Glutamatergic neuron (in vitro differentiated cells): ENCODE results near the gene TBC1D8. TPM values are rescaled to one million over a fixed set of nuclear protein-coding genes. Genes with fewer than 3 reads are reported as not detected.

ENCODE experiments used
- DNase-seq: peaks from one replicate; pipeline ENCODE4 v3.0.0; 2022
- H3K27ac Mint-ChIP-seq: one replicate; pipeline ENCODE4 v1.8.0; 2020; ENCODE audit warnings: mild to moderate bottlenecking, mixed read lengths, inconsistent platforms; ENCODE audit not compliant: unreplicated experiment
- H3K27me3 Mint-ChIP-seq: one replicate; pipeline ENCODE4 v1.8.0; 2020; ENCODE audit warnings: mild to moderate bottlenecking, moderate library complexity, mixed read lengths, inconsistent platforms; ENCODE audit not compliant: unreplicated experiment
- H3K36me3 Mint-ChIP-seq: one replicate; pipeline ENCODE4 v1.8.0; 2020; ENCODE audit warnings: mild to moderate bottlenecking, mixed read lengths, inconsistent platforms; ENCODE audit not compliant: unreplicated experiment
- H3K4me1 Mint-ChIP-seq: one replicate; pipeline ENCODE4 v1.8.0; 2020; ENCODE audit warnings: mild to moderate bottlenecking, low read depth, mixed read lengths, inconsistent platforms; ENCODE audit not compliant: unreplicated experiment
- H3K4me3 Mint-ChIP-seq: one replicate; pipeline ENCODE4 v1.8.0; 2020; ENCODE audit warnings: mild to moderate bottlenecking, mixed read lengths, inconsistent platforms; ENCODE audit not compliant: unreplicated experiment
- H3K9me3 Mint-ChIP-seq: one replicate; pipeline ENCODE4 v1.8.0; 2020; ENCODE audit warnings: mild to moderate bottlenecking, moderate library complexity, mixed read lengths, inconsistent platforms; ENCODE audit not compliant: unreplicated experiment
- CTCF ChIP-seq: fragments of 200-600 bp; sonication (generic); IDR thresholded peaks from one replicate; pipeline ENCODE4 v1.5.0; 2021; ENCODE audit not compliant: partially characterized antibody, unreplicated experiment
- total RNA-seq: library from RNA; stranded (reverse); fragmentation: NEBNext Ultra II Directional; extraction: Animal tissue kit (Norgen Biotek cat#: 25700); gene quantifications from one replicate; pipeline ENCODE4 v1.2.1, GENCODE V29; 2021; ENCODE audit not compliant: unreplicated experiment

TBC1D8 gene
- total RNA-seq, 1 donor from 2014 or later, result 14.6 TPM

- TF ChIP-seq CTCF, result no peak
- Mint-ChIP-seq H3K27me3 (peaks cover 1% of the 10 kb centered on the region), H3K4me1 (peaks cover 2% of the 10 kb centered on the region), H3K36me3 (no peaks in the 10 kb centered on the region), H3K27ac (no peak overlapping the region), H3K9me3 (peaks cover 1% of the 10 kb centered on the region), H3K4me3 (no peak overlapping the region)
- no peak for DNase-seq
These were observed 44.9 kb upstream of the TBC1D8 start for GRCh38 chr2:101195871-101196661.

- Mint-ChIP-seq H3K4me3 (no peak overlapping the region), H3K9me3 (peaks cover 1% of the 10 kb centered on the region), H3K4me1 (peaks cover 2% of the 10 kb centered on the region), H3K27ac (no peak overlapping the region), H3K27me3 (peaks cover 1% of the 10 kb centered on the region), H3K36me3 (no peaks in the 10 kb centered on the region)
- TF ChIP-seq CTCF, result no peak
- DNase-seq, result no peak
These were observed 41.9 kb upstream of the TBC1D8 start for GRCh38 chr2:101193033-101193626.

GRCh38 chr2:101190747-101191516, 39.8 kb upstream of the TBC1D8 start:
- Mint-ChIP-seq H3K4me1 (peaks cover 2% of the 10 kb centered on the region), H3K27me3 (no peaks in the 10 kb centered on the region), H3K36me3 (no peaks in the 10 kb centered on the region), H3K27ac (no peak overlapping the region), H3K9me3 (peaks cover 1% of the 10 kb centered on the region), H3K4me3 (no peak overlapping the region)
- TF ChIP-seq CTCF, result no peak
- no peak for DNase-seq

- no peak overlapping the region for H3K4me3 Mint-ChIP-seq
- H3K27ac Mint-ChIP-seq, result no peak overlapping the region
- TF ChIP-seq CTCF, result peak; percentile 82
- DNase-seq, result peak; percentile 78
- peaks cover under 1% of the 10 kb centered on the region for H3K9me3 Mint-ChIP-seq
- no peaks in the 10 kb centered on the region for H3K27me3 Mint-ChIP-seq
- H3K36me3 Mint-ChIP-seq, result no peaks in the 10 kb centered on the region
- peaks cover 2% of the 10 kb centered on the region for H3K4me1 Mint-ChIP-seq
These were observed 37.7 kb upstream of the TBC1D8 start for GRCh38 chr2:101188683-101189405.
